SU-DHL-6 (cell line): Measurements from ENCODE around the gene PKP2.

ENCODE experiments used
- CTCF ChIP-seq: fragments of 200-600 bp; sonication (generic); IDR thresholded peaks from one replicate; pipeline ENCODE4 v1.5.1; 2017; ENCODE audit warnings: antibody characterized with exemption, mild to moderate bottlenecking, low read length, moderate library complexity; ENCODE audit not compliant: insufficient read depth, poor library complexity, severe bottlenecking
- EZH2phosphoT487 ChIP-seq: fragments of 200-600 bp; sonication (generic), shearing (Covaris generic); conservative IDR thresholded peaks from 2 replicates; pipeline ENCODE4 v1.6.1; 2018; ENCODE audit warnings: mild to moderate bottlenecking, antibody characterized with exemption, low read length, moderate library complexity, mixed read lengths

DNA sequence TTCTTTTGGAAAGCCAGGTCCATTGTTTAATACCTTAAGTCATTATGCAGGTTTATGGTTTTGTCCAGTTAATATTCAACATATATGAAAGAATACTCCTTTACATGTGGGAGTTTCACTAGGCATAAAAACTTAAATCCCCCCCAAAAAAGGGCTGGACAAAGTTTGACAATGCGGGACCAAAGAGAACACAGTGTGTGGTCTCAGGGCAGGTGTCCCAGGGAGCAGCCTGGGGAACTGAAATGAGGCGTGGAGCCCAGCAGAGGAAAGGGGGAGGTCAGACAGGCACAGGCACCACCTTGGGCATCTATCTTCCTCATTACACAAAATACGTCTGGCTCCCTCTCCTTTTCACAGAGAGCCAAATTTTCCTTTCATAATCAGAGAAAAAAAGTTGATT, 22.5 kb downstream of the PKP2 start:
- TF ChIP-seq CTCF (no peak), EZH2phosphoT487 (no peak)
